Epithelial cell of esophagus (primary cell): Measurements from ENCODE around the gene CD36.
"Not testable (repeated sequence)": the region's sequence is repeated elsewhere in the genome, so short reads cannot be mapped to it uniquely, and the experiment has no call there.

ENCODE experiments used
- DNase-seq: peaks from one replicate; pipeline ENCODE4 v3.0.0; 2010; ENCODE audit warnings: low read depth
- H3K4me3 ChIP-seq: 2 replicates; pipeline ENCODE4 v1.5.1; 2011; ENCODE audit warnings: mild to moderate bottlenecking, low read length, control low read depth
- CTCF ChIP-seq: IDR thresholded peaks from 2 replicates; pipeline ENCODE4 v1.5.1; 2011; ENCODE audit warnings: low read depth, mild to moderate bottlenecking, low read length, control low read depth, inconsistent platforms; ENCODE audit not compliant: insufficient read depth; ENCODE audit errors: missing control alignments

Gene CD36

GRCh38 chr7:80665526-80665925 is 27.1 kb downstream of the CD36 start:
- H3K4me3 ChIP-seq: no peak overlapping the region
- DNase-seq: peak; percentile 78
- no peak for TF ChIP-seq CTCF

- no peak for TF ChIP-seq CTCF
- H3K4me3 ChIP-seq: no peak overlapping the region
- peak; percentile 60 for DNase-seq
Measured at GRCh38 chr7:80666376-80666775, 27.9 kb downstream of the CD36 start.

- not testable (repeated sequence) for H3K4me3 ChIP-seq, DNase-seq
Measured at GRCh38 chr7:80669367-80669766, 30.9 kb downstream of the CD36 start.

GRCh38 chr7:80671744-80672143 is 33.3 kb downstream of the CD36 start:
- TF ChIP-seq CTCF: no peak
- H3K4me3 ChIP-seq: no peak overlapping the region
- no peak for DNase-seq

GRCh38 chr7:80675090-80675489 is 36.6 kb downstream of the CD36 start:
- no peak overlapping the region for H3K4me3 ChIP-seq
- DNase-seq: peak; percentile 42
- TF ChIP-seq CTCF: no peak

- DNase-seq: no peak
- TF ChIP-seq CTCF: no peak
- no peak overlapping the region for H3K4me3 ChIP-seq
Measured at GRCh38 chr7:80676404-80676803, 38.0 kb downstream of the CD36 start.

GRCh38 chr7:80677629-80678028 is 39.2 kb downstream of the CD36 start:
- no peak overlapping the region for H3K4me3 ChIP-seq
- no peak for TF ChIP-seq CTCF
- DNase-seq: peak; percentile 39

- no peak for DNase-seq
- TF ChIP-seq CTCF: no peak
- H3K4me3 ChIP-seq: no peak overlapping the region
Measured at GRCh38 chr7:80678707-80679106, 40.3 kb downstream of the CD36 start.
